Hindlimb muscle (tissue), 1 donor: ENCODE data around the gene SEMG2. TPM values are rescaled to one million over a fixed set of nuclear protein-coding genes. Genes with fewer than 3 reads are reported as not detected.

Source experiments
- polyA plus RNA-seq: library from polyadenylated mRNA; unstranded; fragments of 120-200 nt; gene quantifications from one replicate; pipeline ENCODE4 v1.2.1, GENCODE V29; 2013; ENCODE audit not compliant: insufficient read length

SEMG2 gene
- polyA plus RNA-seq, 1 donor = not detected

Other genes with a start within 250 kb of the SEMG2 start
- 0.04 TPM for gene KCNS1, start 120.2 kb upstream of the SEMG2 start, polyA plus RNA-seq
- gene WFDC5, start 106.2 kb upstream of the SEMG2 start, polyA plus RNA-seq = not detected
- gene WFDC12, start 96.9 kb upstream of the SEMG2 start, polyA plus RNA-seq = not detected
- not detected for gene PI3, start 46.5 kb upstream of the SEMG2 start, polyA plus RNA-seq
- not detected for gene SEMG1, start 14.3 kb upstream of the SEMG2 start, polyA plus RNA-seq
- gene SLPI, start 33.2 kb downstream of the SEMG2 start, polyA plus RNA-seq = not detected
- not detected for gene RBPJL, start 85.5 kb downstream of the SEMG2 start, polyA plus RNA-seq
- gene MATN4, start 86.9 kb downstream of the SEMG2 start, polyA plus RNA-seq = 0.45 TPM
- 7.2 TPM for gene SDC4, start 127.1 kb downstream of the SEMG2 start, polyA plus RNA-seq
- gene SYS1, start 141.8 kb downstream of the SEMG2 start, polyA plus RNA-seq = 18.7 TPM
- 0.89 TPM for gene TP53TG5, start 157.0 kb downstream of the SEMG2 start, polyA plus RNA-seq
- 25.0 TPM for gene DBNDD2, start 186.9 kb downstream of the SEMG2 start, polyA plus RNA-seq
- 83.3 TPM for gene PIGT, start 194.8 kb downstream of the SEMG2 start, polyA plus RNA-seq
- not detected for gene WFDC2, start 248.4 kb downstream of the SEMG2 start, polyA plus RNA-seq